H1 (cell line): ENCODE results near the gene C6orf163. TPM values are rescaled to one million over a fixed set of nuclear protein-coding genes. Genes with fewer than 3 reads are reported as not detected.

ENCODE experiments used
- ATF2 ChIP-seq: IDR thresholded peaks from 2 replicates; pipeline ENCODE4 v1.6.1; 2012; ENCODE audit warnings: low read length, inconsistent platforms
- CBX8 ChIP-seq: fragments of 300-800, 300-1000 bp; sonication (generic); IDR thresholded peaks from 2 replicates; pipeline ENCODE4 v1.7.1; 2016; ENCODE audit warnings: low read depth, low read length, borderline replicate concordance
- JUND ChIP-seq: IDR thresholded peaks from 2 replicates; pipeline ENCODE4 v1.6.1; 2011; ENCODE audit warnings: mild to moderate bottlenecking, improper control_type of control experiment, low read length
- polyA plus RNA-seq, 7 experiments: library from polyadenylated mRNA; depleted of rRNA in 3 of 7; stranded (reverse) in 5 of 7; unstranded in 2 of 7; fragments of >200 nt in 5 of 7; fragments of 200-250 nt in 2 of 7; gene quantifications; 1 replicate in 5 of 7; 2 replicates in 1 of 7; 4 replicates in 1 of 7; pipeline versions ENCODE4 v1.2.1 to v1.2.3, GENCODE V29; 2011 to 2013; ENCODE audit warnings: missing spikeins in 2 of 7, mixed read lengths in 2 of 7
- total RNA-seq: library from RNA; stranded (reverse); fragmentation: NEBNext Ultra II Directional; extraction: Animal tissue kit (Norgen Biotek cat#: 25700); gene quantifications from 2 replicates; pipeline ENCODE4 v1.2.1, GENCODE V29; 2021
- TF ChIP-seq, protein P1 (sequence below): fragments of 300-600 bp; sonication (generic); IDR thresholded peaks from 2 replicates; pipeline ENCODE4 v1.7.1; 2012; ENCODE audit warnings: low read length, moderate library complexity, mild to moderate bottlenecking, inconsistent platforms; ENCODE audit not compliant: insufficient replicate concordance

C6orf163 gene
- total and polyA plus RNA-seq, 2 of the 8 experiments (the other 6 are each of a cell fraction or from before 2014, with no cell fraction given): 0.36 to 1.5 TPM

DNA sequence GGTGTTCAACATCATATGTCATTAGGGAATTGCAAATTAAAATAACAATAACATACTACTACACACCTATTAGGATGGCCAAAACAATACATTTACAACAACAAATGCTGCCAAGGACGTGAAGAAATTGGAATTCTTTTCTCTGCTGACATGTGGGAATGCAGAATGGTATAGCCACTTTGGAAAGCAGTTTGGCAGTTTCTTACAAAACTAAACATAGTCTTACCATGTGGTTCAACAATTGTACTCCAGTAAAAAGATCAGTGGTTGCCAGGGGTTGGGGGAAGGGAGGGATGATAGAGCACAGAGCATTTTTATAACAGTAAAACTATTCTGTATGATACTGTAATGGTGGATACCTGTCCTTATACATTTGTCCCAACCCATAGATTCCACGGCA, 50.8 kb downstream of the C6orf163 start (continued):
- TF ChIP-seq, protein P1, sequence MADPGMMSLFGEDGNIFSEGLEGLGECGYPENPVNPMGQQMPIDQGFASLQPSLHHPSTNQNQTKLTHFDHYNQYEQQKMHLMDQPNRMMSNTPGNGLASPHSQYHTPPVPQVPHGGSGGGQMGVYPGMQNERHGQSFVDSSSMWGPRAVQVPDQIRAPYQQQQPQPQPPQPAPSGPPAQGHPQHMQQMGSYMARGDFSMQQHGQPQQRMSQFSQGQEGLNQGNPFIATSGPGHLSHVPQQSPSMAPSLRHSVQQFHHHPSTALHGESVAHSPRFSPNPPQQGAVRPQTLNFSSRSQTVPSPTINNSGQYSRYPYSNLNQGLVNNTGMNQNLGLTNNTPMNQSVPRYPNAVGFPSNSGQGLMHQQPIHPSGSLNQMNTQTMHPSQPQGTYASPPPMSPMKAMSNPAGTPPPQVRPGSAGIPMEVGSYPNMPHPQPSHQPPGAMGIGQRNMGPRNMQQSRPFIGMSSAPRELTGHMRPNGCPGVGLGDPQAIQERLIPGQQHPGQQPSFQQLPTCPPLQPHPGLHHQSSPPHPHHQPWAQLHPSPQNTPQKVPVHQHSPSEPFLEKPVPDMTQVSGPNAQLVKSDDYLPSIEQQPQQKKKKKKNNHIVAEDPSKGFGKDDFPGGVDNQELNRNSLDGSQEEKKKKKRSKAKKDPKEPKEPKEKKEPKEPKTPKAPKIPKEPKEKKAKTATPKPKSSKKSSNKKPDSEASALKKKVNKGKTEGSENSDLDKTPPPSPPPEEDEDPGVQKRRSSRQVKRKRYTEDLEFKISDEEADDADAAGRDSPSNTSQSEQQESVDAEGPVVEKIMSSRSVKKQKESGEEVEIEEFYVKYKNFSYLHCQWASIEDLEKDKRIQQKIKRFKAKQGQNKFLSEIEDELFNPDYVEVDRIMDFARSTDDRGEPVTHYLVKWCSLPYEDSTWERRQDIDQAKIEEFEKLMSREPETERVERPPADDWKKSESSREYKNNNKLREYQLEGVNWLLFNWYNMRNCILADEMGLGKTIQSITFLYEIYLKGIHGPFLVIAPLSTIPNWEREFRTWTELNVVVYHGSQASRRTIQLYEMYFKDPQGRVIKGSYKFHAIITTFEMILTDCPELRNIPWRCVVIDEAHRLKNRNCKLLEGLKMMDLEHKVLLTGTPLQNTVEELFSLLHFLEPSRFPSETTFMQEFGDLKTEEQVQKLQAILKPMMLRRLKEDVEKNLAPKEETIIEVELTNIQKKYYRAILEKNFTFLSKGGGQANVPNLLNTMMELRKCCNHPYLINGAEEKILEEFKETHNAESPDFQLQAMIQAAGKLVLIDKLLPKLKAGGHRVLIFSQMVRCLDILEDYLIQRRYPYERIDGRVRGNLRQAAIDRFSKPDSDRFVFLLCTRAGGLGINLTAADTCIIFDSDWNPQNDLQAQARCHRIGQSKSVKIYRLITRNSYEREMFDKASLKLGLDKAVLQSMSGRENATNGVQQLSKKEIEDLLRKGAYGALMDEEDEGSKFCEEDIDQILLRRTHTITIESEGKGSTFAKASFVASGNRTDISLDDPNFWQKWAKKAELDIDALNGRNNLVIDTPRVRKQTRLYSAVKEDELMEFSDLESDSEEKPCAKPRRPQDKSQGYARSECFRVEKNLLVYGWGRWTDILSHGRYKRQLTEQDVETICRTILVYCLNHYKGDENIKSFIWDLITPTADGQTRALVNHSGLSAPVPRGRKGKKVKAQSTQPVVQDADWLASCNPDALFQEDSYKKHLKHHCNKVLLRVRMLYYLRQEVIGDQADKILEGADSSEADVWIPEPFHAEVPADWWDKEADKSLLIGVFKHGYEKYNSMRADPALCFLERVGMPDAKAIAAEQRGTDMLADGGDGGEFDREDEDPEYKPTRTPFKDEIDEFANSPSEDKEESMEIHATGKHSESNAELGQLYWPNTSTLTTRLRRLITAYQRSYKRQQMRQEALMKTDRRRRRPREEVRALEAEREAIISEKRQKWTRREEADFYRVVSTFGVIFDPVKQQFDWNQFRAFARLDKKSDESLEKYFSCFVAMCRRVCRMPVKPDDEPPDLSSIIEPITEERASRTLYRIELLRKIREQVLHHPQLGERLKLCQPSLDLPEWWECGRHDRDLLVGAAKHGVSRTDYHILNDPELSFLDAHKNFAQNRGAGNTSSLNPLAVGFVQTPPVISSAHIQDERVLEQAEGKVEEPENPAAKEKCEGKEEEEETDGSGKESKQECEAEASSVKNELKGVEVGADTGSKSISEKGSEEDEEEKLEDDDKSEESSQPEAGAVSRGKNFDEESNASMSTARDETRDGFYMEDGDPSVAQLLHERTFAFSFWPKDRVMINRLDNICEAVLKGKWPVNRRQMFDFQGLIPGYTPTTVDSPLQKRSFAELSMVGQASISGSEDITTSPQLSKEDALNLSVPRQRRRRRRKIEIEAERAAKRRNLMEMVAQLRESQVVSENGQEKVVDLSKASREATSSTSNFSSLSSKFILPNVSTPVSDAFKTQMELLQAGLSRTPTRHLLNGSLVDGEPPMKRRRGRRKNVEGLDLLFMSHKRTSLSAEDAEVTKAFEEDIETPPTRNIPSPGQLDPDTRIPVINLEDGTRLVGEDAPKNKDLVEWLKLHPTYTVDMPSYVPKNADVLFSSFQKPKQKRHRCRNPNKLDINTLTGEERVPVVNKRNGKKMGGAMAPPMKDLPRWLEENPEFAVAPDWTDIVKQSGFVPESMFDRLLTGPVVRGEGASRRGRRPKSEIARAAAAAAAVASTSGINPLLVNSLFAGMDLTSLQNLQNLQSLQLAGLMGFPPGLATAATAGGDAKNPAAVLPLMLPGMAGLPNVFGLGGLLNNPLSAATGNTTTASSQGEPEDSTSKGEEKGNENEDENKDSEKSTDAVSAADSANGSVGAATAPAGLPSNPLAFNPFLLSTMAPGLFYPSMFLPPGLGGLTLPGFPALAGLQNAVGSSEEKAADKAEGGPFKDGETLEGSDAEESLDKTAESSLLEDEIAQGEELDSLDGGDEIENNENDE: no peak
- TF ChIP-seq CBX8 (no peak), ATF2 (no peak), JUND (no peak)
